Measurements from ENCODE around the gene USP10. TPM values are rescaled to one million over a fixed set of nuclear protein-coding genes. Genes with fewer than 3 reads are reported as not detected.

USP10 gene
- total and polyA plus RNA-seq, 2 donors (not counting 1 experiment from before 2014, with no cell fraction given) = 48.6 to 59.1 TPM

DNA sequence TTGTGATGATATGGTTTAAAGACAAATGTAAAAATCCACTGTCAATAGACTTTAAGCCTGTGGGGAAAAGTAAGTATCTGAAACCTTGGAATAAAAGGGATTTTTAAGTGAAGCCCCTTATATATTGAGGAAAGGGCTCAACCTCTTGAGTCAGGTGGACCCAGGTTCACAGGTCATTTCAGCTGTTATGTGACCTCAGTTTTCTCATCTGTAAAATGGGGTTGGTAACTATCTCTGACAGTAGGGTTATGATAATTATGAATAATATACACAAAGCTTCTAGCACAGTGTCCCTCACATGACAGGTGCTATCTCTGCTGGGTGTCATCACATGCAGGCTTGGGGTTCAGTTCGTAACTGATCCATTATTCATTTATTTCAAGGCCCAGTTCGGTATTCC, 57.0 kb downstream of the USP10 start:
- H3K4me3 ChIP-seq (replicated peaks in 1 of 4; ENCODE audit: control extremely low read depth in 1 of 4, insufficient read depth in 1 of 4, low read depth in 3 of 4, low read length in 4 of 4) = no peak overlapping the region
- peaks cover 50% of the 10 kb centered on the region for H3K79me2 ChIP-seq (ENCODE audit: control insufficient read depth, insufficient read depth, low read length)
- no peaks in the 10 kb centered on the region for H4K20me1 ChIP-seq (ENCODE audit: control insufficient read depth, extremely low read depth, insufficient read depth, low read length)
- no peaks in the 10 kb centered on the region for H3K9me3 ChIP-seq (ENCODE audit: control insufficient read depth, insufficient read depth, low read depth, low read length)
- DNase-seq (ENCODE audit: low read depth in 2 of 2) = no peak
- no peak overlapping the region for H2AFZ ChIP-seq (ENCODE audit: low read length)
- no peak for TF ChIP-seq CTCF (conservative IDR thresholded peaks at IDR 0.05 in 1 of 2, IDR thresholded peaks at IDR 0.05 in 1 of 2; ENCODE audit: low read depth in 1 of 2, low read length in 2 of 2)
- TF ChIP-seq EZH2 (IDR thresholded peaks at IDR 0.05; ENCODE audit: low read length, missing control alignments) = no peak
- peaks cover 11% of the 10 kb centered on the region for H3K4me1 ChIP-seq (ENCODE audit: control insufficient read depth, extremely low read depth, insufficient read depth, low read length)
- H3K27ac ChIP-seq (ENCODE audit: insufficient read depth, low read length) = no peak overlapping the region
- H3K36me3 ChIP-seq (ENCODE audit: control insufficient read depth, insufficient read depth, low read length) = peaks cover 2% of the 10 kb centered on the region
- no peaks in the 10 kb centered on the region for H3K27me3 ChIP-seq (ENCODE audit: control insufficient read depth, insufficient read depth, low read length)
- H3K4me2 ChIP-seq (ENCODE audit: extremely low read depth, insufficient read depth, low read length) = no peak overlapping the region
- H3K9ac ChIP-seq (ENCODE audit: insufficient read depth, low read length) = no peak overlapping the region

GRCh38 chr16:84758627-84759026, 58.8 kb downstream of the USP10 start:
- H3K9me3 ChIP-seq (ENCODE audit: control insufficient read depth, insufficient read depth, low read depth, low read length) = no peaks in the 10 kb centered on the region
- no peak for TF ChIP-seq EZH2 (IDR thresholded peaks at IDR 0.05; ENCODE audit: low read length, missing control alignments)
- no peak for TF ChIP-seq CTCF (conservative IDR thresholded peaks at IDR 0.05 in 1 of 2, IDR thresholded peaks at IDR 0.05 in 1 of 2; ENCODE audit: low read depth in 1 of 2, low read length in 2 of 2)
- no peaks in the 10 kb centered on the region for H4K20me1 ChIP-seq (ENCODE audit: control insufficient read depth, extremely low read depth, insufficient read depth, low read length)
- H2AFZ ChIP-seq (ENCODE audit: low read length) = no peak overlapping the region
- H3K79me2 ChIP-seq (ENCODE audit: control insufficient read depth, insufficient read depth, low read length) = peaks cover 42% of the 10 kb centered on the region
- peak overlapping the region; percentile 43 for H3K27ac ChIP-seq (ENCODE audit: insufficient read depth, low read length)
- DNase-seq (ENCODE audit: low read depth in 2 of 2) = no peak
- no peak overlapping the region for H3K9ac ChIP-seq (ENCODE audit: insufficient read depth, low read length)
- H3K36me3 ChIP-seq (ENCODE audit: control insufficient read depth, insufficient read depth, low read length) = peaks cover 4% of the 10 kb centered on the region
- H3K4me3 ChIP-seq (replicated peaks in 1 of 4; ENCODE audit: control extremely low read depth in 1 of 4, insufficient read depth in 1 of 4, low read depth in 3 of 4, low read length in 4 of 4) = no peak overlapping the region
- no peaks in the 10 kb centered on the region for H3K27me3 ChIP-seq (ENCODE audit: control insufficient read depth, insufficient read depth, low read length)
- H3K4me2 ChIP-seq (ENCODE audit: extremely low read depth, insufficient read depth, low read length) = peak overlapping the region; percentile 27
- H3K4me1 ChIP-seq (ENCODE audit: control insufficient read depth, extremely low read depth, insufficient read depth, low read length) = peaks cover 8% of the 10 kb centered on the region

GRCh38 chr16:84759061-84759460, 59.3 kb downstream of the USP10 start:
- Histone ChIP-seq H3K27me3 (ENCODE audit: control insufficient read depth, insufficient read depth, low read length) (no peaks in the 10 kb centered on the region), H3K9me3 (ENCODE audit: control insufficient read depth, insufficient read depth, low read depth, low read length) (no peaks in the 10 kb centered on the region), H3K79me2 (ENCODE audit: control insufficient read depth, insufficient read depth, low read length) (peaks cover 38% of the 10 kb centered on the region), H3K4me1 (ENCODE audit: control insufficient read depth, extremely low read depth, insufficient read depth, low read length) (peaks cover 6% of the 10 kb centered on the region), H3K4me2 (ENCODE audit: extremely low read depth, insufficient read depth, low read length) (peak overlapping the region; percentile 27), H3K9ac (ENCODE audit: insufficient read depth, low read length) (no peak overlapping the region), H4K20me1 (ENCODE audit: control insufficient read depth, extremely low read depth, insufficient read depth, low read length) (no peaks in the 10 kb centered on the region), H2AFZ (ENCODE audit: low read length) (no peak overlapping the region), H3K27ac (ENCODE audit: insufficient read depth, low read length) (peak overlapping the region; percentile 43), H3K36me3 (ENCODE audit: control insufficient read depth, insufficient read depth, low read length) (peaks cover 6% of the 10 kb centered on the region), H3K4me3 (replicated peaks in 1 of 4; ENCODE audit: control extremely low read depth in 1 of 4, insufficient read depth in 1 of 4, low read depth in 3 of 4, low read length in 4 of 4) (no peak overlapping the region)
- TF ChIP-seq EZH2 (IDR thresholded peaks at IDR 0.05; ENCODE audit: low read length, missing control alignments) = no peak
- TF ChIP-seq CTCF (conservative IDR thresholded peaks at IDR 0.05 in 1 of 2, IDR thresholded peaks at IDR 0.05 in 1 of 2; ENCODE audit: low read depth in 1 of 2, low read length in 2 of 2) = no peak
- DNase-seq (ENCODE audit: low read depth in 2 of 2) = peak; percentile 25 to 55
